ENCODE measurements around the gene C5. TPM values are rescaled to one million over a fixed set of nuclear protein-coding genes. Genes with fewer than 3 reads are reported as not detected.
"Not testable (repeated sequence)": the region's sequence is repeated elsewhere in the genome, so short reads cannot be mapped to it uniquely, and the experiment has no call there.

The C5 gene
- polyA plus RNA-seq, 3 donors = 14.0 to 17.5 (median 14.7) TPM

GRCh38 chr9:120983259-120983837 lies 66.7 kb downstream of the C5 start:
- DNase-seq (ENCODE audit: low read depth in 3 of 3, low spot score in 2 of 3) = no peak

- DNase-seq (ENCODE audit: low read depth in 3 of 3, low spot score in 2 of 3) = no peak
Observed at GRCh38 chr9:120982836-120983235, 67.2 kb downstream of the C5 start.

- no peak for DNase-seq (ENCODE audit: low read depth in 3 of 3, low spot score in 2 of 3)
Observed at GRCh38 chr9:120980951-120981350, 69.1 kb downstream of the C5 start.

- DNase-seq (ENCODE audit: low read depth in 3 of 3, low spot score in 2 of 3) = no peak
Observed at GRCh38 chr9:120979797-120980196, 70.3 kb downstream of the C5 start.

- no peak for DNase-seq (ENCODE audit: low read depth in 3 of 3, low spot score in 2 of 3)
Observed at GRCh38 chr9:120978987-120979386, 71.1 kb downstream of the C5 start.

- DNase-seq (ENCODE audit: low read depth in 3 of 3, low spot score in 2 of 3) = no peak
Observed at GRCh38 chr9:120977321-120977720, 72.8 kb downstream of the C5 start.

- DNase-seq (ENCODE audit: low read depth in 3 of 3, low spot score in 2 of 3) = no peak
Observed at GRCh38 chr9:120974921-120975320, 75.2 kb downstream of the C5 start.

- DNase-seq (ENCODE audit: low read depth in 3 of 3, low spot score in 2 of 3) = no peak
Observed at GRCh38 chr9:120974181-120974580, 75.9 kb downstream of the C5 start.

GRCh38 chr9:120971938-120972337 lies 78.1 kb downstream of the C5 start:
- DNase-seq (ENCODE audit: low read depth in 3 of 3, low spot score in 2 of 3) = no peak

GRCh38 chr9:120971471-120971870 lies 78.6 kb downstream of the C5 start:
- DNase-seq (ENCODE audit: low read depth in 3 of 3, low spot score in 2 of 3) = not testable (repeated sequence)

- DNase-seq (ENCODE audit: low read depth in 3 of 3, low spot score in 2 of 3) = no peak
Observed at GRCh38 chr9:120970244-120970643, 79.8 kb downstream of the C5 start.

GRCh38 chr9:120966013-120966369 lies 84.1 kb downstream of the C5 start:
- DNase-seq (ENCODE audit: low read depth in 3 of 3, low spot score in 2 of 3) = no peak

GRCh38 chr9:120965344-120966012 lies 84.6 kb downstream of the C5 start:
- DNase-seq (ENCODE audit: low read depth in 3 of 3, low spot score in 2 of 3) = no peak

GRCh38 chr9:120961936-120962335 lies 88.1 kb downstream of the C5 start:
- DNase-seq (ENCODE audit: low read depth in 3 of 3, low spot score in 2 of 3) = no peak

- DNase-seq (ENCODE audit: low read depth in 3 of 3, low spot score in 2 of 3) = no peak
Observed at GRCh38 chr9:120960001-120960400, 90.1 kb downstream of the C5 start.

GRCh38 chr9:120956862-120957261 lies 93.2 kb downstream of the C5 start:
- no peak for DNase-seq (ENCODE audit: low read depth in 3 of 3, low spot score in 2 of 3)

- peak in 1 of 3 donors; percentile 58 for DNase-seq (ENCODE audit: low read depth in 3 of 3, low spot score in 2 of 3)
Observed at GRCh38 chr9:120951960-120952618, 98.0 kb downstream of the C5 start.

- DNase-seq (ENCODE audit: low read depth in 3 of 3, low spot score in 2 of 3) = no peak
Observed at GRCh38 chr9:120950421-120951388, 99.4 kb downstream of the C5 start.

- no peak for DNase-seq (ENCODE audit: low read depth in 3 of 3, low spot score in 2 of 3)
Observed at GRCh38 chr9:120949290-120949689, 100.8 kb downstream of the C5 start.

GRCh38 chr9:120948824-120949223 lies 101.3 kb downstream of the C5 start:
- DNase-seq (ENCODE audit: low read depth in 3 of 3, low spot score in 2 of 3) = no peak

GRCh38 chr9:120947222-120947621 lies 102.9 kb downstream of the C5 start:
- no peak for DNase-seq (ENCODE audit: low read depth in 3 of 3, low spot score in 2 of 3)

Data from right renal cortex interstitium (tissue), 3 donors.